HG02970 (cell line): ENCODE results near the gene KIAA1671.

Experiments
- ATAC-seq: cut with Tn5 transposase; IDR thresholded peaks from one replicate; pipeline ENCODE4 v1.9.1; 2021; ENCODE audit warnings: mild to moderate bottlenecking, moderate library complexity, moderate number of reproducible peaks; ENCODE audit not compliant: unreplicated experiment, low FRiP score

KIAA1671 gene

DNA sequence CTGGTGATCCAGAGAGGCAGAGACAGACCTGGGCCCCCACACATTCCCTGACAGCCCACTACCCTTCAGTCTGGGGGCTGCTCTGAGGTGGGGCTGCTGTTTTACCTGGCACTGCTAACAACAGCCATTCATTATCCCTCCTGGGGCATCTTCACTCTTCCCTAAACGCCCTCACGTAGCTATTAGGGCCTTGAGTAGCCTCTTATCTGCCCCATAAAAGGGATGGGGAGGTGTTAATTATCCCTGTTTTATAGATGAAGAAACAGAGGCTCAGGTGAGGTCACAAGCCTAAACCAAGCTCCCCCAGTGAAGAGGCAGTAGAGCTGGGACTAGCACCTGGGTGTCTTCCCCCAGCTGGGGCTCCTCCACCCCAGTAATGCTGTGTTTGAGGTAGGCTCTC is 79.5 kb downstream of the KIAA1671 start:
- no peak for ATAC-seq

- no peak for ATAC-seq
Measured at GRCh38 chr22:25035715-25036114, 83.2 kb downstream of the KIAA1671 start.

- ATAC-seq, result no peak
Measured at GRCh38 chr22:25038239-25038638, 85.7 kb downstream of the KIAA1671 start.

DNA sequence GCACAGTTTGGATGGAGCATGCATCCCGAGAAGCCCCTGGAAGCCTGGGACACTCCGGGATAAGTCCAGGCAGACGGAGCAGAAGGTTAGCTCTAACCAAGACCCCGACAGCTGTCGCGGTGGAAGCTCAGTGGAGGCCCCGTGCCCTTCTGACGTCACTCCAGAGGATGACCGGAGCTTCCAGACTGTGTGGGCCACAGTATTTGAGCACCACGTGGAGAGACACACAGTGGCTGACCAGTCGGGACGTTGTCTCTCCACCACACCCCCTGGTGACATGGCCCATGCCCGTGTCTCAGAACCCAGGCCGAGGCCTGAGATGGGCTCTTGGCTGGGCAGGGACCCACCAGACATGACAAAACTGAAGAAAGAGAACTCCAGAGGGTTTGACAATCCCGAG is 86.3 kb downstream of the KIAA1671 start:
- no peak for ATAC-seq

DNA sequence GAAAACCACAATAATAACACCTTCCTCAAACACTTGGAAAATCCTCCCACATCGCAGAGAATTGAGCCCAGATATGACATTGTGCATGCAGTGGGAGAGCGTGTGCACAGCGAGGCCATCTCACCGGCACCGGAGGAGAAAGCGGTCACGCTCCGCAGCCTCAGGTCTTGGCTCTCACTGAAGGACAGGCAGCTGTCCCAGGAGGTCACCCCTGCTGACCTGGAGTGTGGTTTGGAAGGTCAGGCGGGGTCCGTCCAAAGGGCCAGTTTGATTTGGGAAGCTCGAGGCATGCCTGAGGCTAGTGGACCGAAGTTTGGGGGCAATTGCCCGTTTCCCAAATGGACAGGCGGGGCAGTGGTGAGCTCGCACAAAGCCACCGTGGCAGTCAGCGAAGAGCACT is 86.7 kb downstream of the KIAA1671 start:
- no peak for ATAC-seq

DNA sequence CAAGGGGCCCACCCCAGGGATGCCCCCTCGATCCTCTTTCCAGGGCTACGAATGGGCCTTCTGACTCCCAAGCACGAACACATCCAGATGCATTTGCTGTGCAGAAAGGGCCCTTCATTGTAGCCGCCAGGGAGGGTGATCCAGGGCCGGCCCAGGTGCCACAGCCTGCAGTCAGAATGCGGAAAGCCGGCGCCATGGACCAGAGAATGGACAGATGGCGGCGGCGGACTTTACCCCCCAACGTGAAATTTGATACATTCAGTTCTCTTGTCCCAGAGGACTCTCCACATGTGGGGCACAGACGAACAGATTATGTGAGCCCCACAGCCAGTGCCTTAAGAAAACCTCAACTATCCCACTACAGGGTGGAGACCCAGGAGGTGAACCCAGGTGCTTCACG is 87.2 kb downstream of the KIAA1671 start:
- no peak for ATAC-seq

- ATAC-seq, result no peak
Measured at GRCh38 chr22:25045159-25045558, 92.6 kb downstream of the KIAA1671 start.

GRCh38 chr22:25048071-25048470 is 95.6 kb downstream of the KIAA1671 start:
- ATAC-seq, result no peak

DNA sequence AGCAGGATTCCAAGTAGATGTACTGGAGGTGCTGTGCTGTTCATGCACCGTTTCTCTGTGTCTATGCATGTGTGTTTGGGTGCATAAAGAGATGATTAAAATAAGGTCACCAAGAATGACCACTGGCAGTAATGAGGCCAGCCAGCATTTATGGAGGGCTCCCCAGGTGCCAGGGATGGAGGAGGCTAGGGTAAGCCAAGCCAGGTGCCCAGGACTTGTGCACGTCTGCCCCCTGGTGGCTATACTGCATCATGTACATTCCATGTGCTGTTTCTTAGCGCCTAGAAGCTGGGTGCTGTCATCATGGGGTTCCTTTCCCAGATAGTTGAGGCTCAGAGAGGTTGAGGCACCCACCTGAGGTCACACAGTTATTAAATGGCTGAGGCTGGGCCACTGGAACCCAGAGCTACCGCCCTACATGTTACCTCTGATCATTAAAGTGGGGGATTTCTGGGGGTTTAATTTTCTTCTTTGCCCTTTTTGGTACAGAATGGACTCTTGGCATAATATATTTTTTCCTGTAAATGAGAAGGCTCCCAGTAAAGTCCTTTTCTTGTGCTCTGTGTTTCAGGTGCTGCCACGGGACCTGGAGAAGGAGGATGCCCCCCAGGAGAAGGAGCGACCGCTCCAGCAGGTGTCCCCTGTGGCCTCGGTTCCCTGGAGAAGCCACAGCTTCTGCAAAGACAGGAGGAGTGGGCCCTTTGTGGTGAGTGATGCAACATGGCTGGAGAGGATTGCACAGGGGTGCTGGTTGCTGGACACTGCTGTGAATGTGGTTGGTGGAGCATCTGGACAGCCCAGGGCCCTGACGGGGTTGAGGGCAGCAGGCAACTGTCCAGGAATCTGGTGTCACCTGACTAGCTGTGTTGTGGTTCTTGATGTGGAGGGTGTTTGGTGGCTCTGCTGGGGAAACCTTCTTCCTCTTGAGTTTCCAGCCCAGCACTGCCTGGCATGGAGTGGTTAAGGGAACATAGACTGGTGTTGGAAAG is 96.4 kb downstream of the KIAA1671 start:
- ATAC-seq, result no peak

DNA sequence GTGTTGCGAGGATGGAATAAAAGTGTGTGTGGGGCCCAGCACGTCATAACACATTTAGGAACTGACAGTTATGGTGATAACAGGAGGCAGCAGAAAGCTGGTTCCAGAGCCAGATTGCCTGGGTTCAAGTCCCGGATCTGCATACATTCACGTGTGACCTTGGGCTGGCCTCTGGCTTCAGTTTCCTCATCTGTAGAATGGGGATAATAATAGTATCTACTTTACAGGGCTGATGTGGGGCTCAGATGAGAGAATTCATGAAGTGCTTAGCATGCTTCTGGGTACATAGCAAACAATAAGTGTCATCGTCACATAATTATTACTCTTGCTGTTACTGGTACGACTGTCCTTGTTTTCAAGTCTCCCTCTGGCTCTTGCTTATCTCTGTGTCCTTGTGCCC is 97.3 kb downstream of the KIAA1671 start:
- no peak for ATAC-seq

DNA sequence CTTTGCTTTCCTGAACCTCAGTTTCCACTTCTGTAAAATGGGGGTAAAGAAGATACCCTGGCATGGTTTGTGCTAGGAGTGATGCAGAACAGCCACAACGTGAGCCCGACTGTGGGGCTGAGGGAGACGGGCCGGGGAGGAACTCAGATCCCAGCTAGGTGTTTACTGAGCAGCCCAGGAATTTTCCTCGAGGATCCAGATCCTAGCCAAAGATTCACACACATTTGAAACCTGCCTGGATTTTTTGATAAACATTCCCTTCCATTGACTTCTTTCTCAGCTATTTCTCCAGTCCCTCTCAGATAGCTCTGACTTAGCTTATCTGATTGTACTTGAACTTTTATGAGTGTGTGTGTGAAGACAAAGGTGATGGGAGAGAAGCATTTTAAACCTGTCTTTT is 98.0 kb downstream of the KIAA1671 start:
- no peak for ATAC-seq

DNA sequence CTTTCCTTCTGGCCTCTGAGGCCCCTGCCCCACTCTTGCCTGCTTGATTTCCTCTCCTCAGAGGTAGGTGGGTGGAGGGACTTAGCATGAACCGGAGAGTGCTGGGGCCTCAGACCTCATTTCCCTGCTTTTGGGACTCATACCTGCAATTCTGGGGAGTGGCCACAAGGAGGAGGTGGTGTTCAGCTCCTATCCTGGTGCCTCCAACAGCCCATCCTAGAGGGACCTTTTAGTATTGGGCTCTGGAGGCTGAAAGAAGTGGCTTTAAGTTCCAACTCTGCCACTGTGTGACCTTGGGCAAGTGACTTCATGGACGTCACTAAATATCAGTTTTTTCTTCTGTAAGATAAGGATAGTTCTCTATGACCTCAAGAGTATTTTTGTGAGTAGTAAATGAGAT is 98.6 kb downstream of the KIAA1671 start:
- ATAC-seq, result no peak

DNA sequence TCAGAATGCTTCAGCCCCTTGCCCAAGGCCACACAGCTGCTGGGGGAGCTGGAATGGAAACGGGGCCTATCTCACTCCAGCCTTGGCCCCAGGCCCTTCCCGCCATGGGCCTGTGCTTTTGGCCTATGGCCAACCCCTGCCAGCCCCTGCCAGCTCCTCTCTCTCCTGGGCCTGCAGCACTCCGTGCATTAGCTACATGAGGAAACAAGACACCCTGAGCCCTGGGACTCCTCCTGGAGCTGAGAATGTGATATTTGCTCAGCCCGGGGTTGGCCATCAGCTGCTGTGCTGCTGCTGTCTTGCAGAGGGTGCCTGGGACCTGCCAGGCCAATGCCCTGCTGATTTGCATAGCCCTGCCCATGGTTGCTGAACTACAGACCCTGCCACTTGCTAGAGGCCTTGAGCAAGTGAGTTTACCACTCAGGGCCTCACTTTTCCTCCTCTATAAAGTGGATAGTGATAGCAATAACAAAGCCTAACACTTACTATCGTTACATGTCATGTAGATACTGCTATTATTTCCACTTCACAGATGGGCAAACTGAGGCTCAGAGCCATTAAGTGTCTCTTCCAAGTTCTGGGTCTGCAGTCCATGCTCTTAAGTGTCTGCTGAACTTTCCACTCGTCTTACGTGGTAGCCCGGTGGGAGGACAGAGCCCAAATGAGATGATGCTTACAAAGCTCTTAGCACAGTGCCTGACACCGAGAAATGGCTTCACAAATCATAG is 99.6 kb downstream of the KIAA1671 start:
- ATAC-seq, result no peak

DNA sequence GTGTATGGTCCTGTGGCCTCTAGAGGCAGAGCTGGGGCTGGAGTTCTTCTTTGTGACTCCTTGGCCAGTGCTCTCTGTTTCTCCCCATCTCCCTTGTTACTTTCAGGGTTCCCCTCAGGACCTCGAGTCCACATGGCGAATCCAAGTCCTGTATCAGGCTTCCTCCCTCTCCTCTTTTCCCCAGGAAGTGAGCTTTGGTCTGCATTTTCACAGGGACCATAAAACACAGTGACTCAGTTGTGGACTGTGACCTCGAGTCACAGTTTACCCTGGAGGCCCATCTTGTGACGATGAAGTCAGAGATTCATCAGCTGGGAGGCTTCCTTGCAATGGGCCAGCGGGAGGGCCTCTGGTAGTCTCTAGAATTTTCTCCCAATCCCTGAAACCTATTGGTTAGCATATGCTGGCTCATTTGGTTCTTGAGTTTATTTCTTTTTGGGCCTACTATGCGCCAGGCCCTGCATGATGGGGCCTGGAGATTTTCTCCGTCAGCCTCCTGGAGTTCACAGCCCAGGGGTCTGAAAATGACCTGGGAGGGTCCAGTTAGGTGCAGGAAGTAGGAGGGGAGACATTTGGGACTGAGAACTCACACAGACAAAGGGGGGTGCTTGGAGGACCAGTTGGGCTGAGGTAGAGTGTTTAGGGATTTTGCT is 100.8 kb downstream of the KIAA1671 start:
- ATAC-seq, result no peak

- ATAC-seq, result no peak
Measured at GRCh38 chr22:25054943-25055511, 102.5 kb downstream of the KIAA1671 start.

- ATAC-seq, result no peak
Measured at GRCh38 chr22:25057013-25057881, 104.7 kb downstream of the KIAA1671 start.

GRCh38 chr22:25059438-25059837 is 106.9 kb downstream of the KIAA1671 start:
- no peak for ATAC-seq

GRCh38 chr22:25060522-25061071 is 108.1 kb downstream of the KIAA1671 start:
- no peak for ATAC-seq

GRCh38 chr22:25061134-25061533 is 108.6 kb downstream of the KIAA1671 start:
- ATAC-seq, result no peak
